Suprapubic skin (tissue), 4 donors: ENCODE results near the gene RAB44. TPM values are rescaled to one million over a fixed set of nuclear protein-coding genes. Genes with fewer than 3 reads are reported as not detected.

Experiments used
- DNase-seq, 2 donors: peaks; one replicate each; pipeline ENCODE4 v3.0.0-alpha.2; 2019; ENCODE audit warnings: low spot score in 2 of 2
- H3K27ac ChIP-seq: fragments of 200-600 bp; sonication (generic); one replicate; pipeline ENCODE4 v1.5.1; 2019
- H3K27me3 ChIP-seq: fragments of 200-600 bp; sonication (generic); one replicate; pipeline ENCODE4 v1.5.1; 2019
- H3K36me3 ChIP-seq: fragments of 200-600 bp; sonication (generic); one replicate; pipeline ENCODE4 v1.5.1; 2019
- H3K4me1 ChIP-seq: fragments of 200-600 bp; sonication (generic); one replicate; pipeline ENCODE4 v1.5.1; 2019
- H3K4me3 ChIP-seq: fragments of 200-600 bp; sonication (generic); one replicate; pipeline ENCODE4 v1.5.1; 2019; ENCODE audit warnings: mild to moderate bottlenecking
- H3K9me3 ChIP-seq: fragments of 200-600 bp; sonication (generic); one replicate; pipeline ENCODE4 v1.5.1; 2019
- CTCF ChIP-seq, 2 donors: fragments of 200-600 bp in 1 of 2; fragments of 450-650 bp in 1 of 2; sonication (generic) in 1 of 2; IDR thresholded peaks; one replicate each; pipeline ENCODE4 v1.5.1; 2016 to 2019; ENCODE audit warnings: antibody characterized with exemption in 2 of 2, mild to moderate bottlenecking in 1 of 2, moderate library complexity in 1 of 2
- EP300 ChIP-seq: sonication (generic); formaldehyde crosslinking; IDR thresholded peaks from one replicate; pipeline ENCODE4 v1.6.1; 2017; ENCODE audit warnings: antibody characterized with exemption
- POLR2A ChIP-seq, 2 donors: fragments of 450-650 bp; IDR thresholded peaks; one replicate each; pipeline ENCODE4 v1.6.1; 2017; ENCODE audit warnings: antibody characterized with exemption in 2 of 2, mild to moderate bottlenecking in 2 of 2, moderate library complexity in 2 of 2
- POLR2AphosphoS5 ChIP-seq, 3 donors: sonication (generic); formaldehyde crosslinking; IDR thresholded peaks; one replicate each; pipeline ENCODE4 v1.6.1; 2017; ENCODE audit warnings: antibody characterized with exemption in 3 of 3
- WGBS: methylation state at CpG from one replicate; pipeline ENCODE4 v1.1.5; 2018; 5-methylcytosine and 5-hydroxymethylcytosine counted together
- total RNA-seq, 4 donors: library from RNA; depleted of rRNA; stranded (reverse); fragments of >200 nt; gene quantifications; one replicate each; pipeline ENCODE4 v1.1.0, GENCODE V29; 2016

RAB44 gene
- total RNA-seq, 4 donors from 2014 or later: 0.16 to 1.1 (median 0.17) TPM; not detected in 1

GRCh38 chr6:36666287-36666686 is 31.3 kb upstream of the RAB44 start:
- DNase-seq: no peak
- TF ChIP-seq POLR2A (IDR thresholded peaks at IDR 0.05) (no peak), POLR2AphosphoS5 (IDR thresholded peaks at IDR 0.05) (no peak), CTCF (IDR thresholded peaks at IDR 0.05) (no peak), EP300 (no peak)
- no peak overlapping the region for H3K27ac ChIP-seq

DNA sequence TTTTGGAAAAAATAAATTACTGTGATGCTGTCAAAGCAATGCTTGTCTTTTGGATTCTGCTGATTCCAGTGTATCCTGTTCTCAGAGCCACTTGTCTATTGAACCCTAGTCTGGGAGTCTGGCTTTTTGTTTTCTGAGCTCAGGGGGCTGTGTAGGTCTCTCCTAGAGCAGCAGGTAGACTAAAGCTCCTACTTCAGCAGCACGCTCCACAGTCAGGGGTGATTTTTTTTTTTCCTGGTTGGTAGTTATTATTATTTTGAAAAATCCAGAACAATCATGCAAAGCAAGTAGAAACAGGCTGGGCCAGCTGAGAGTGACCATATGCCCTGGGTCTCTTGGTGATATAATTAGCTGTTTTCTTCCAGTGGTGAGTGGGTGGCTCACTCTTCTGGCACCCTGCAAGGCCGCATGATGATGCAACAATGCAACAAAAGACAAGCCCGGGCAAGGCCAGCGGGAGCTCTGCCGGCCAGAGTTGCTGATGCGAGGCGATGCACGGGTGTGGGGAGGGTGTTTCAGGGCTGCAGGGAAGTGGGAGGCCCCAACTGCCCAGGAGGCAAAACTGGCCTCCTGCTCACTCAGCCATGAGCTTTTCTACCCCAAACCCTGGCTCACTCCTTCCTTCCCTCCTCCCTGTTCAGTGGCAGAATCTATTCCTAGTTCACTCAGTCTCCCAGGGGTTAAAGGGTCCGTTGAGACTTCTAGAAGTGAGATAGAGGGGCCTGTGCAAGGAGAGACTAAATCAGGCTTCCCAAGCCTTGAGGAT is 30.6 kb upstream of the RAB44 start:
- DNase-seq: peak; percentile 81 to 86
- H3K27ac ChIP-seq: no peak overlapping the region
- peaks cover 32% of the 10 kb centered on the region for H3K4me1 ChIP-seq
- H3K4me3 ChIP-seq: no peak overlapping the region
- no peaks in the 10 kb centered on the region for H3K36me3 ChIP-seq
- TF ChIP-seq POLR2A (IDR thresholded peaks at IDR 0.05): no peak
- TF ChIP-seq EP300: no peak
- TF ChIP-seq CTCF (IDR thresholded peaks at IDR 0.05): no peak
- peak in 1 of 3 donors; percentile 66 for TF ChIP-seq POLR2AphosphoS5 (IDR thresholded peaks at IDR 0.05)
- no peaks in the 10 kb centered on the region for H3K27me3 ChIP-seq
- WGBS: 36% methylated on average over 9 of the region's 9 CpGs
- no peaks in the 10 kb centered on the region for H3K9me3 ChIP-seq

More at GRCh38 chr6:36666287-36666686, 31.3 kb upstream of the RAB44 start:
- H3K9me3 ChIP-seq: no peaks in the 10 kb centered on the region
- H3K4me1 ChIP-seq: peaks cover 39% of the 10 kb centered on the region
- no peaks in the 10 kb centered on the region for H3K27me3 ChIP-seq
- 79% methylated on average over 2 of the region's 2 CpGs for WGBS
- H3K4me3 ChIP-seq: no peak overlapping the region
- H3K36me3 ChIP-seq: no peaks in the 10 kb centered on the region

- Histone ChIP-seq H3K4me3 (no peak overlapping the region), H3K9me3 (no peaks in the 10 kb centered on the region)
Observed at GRCh38 chr6:36668591-36668990, 29.0 kb upstream of the RAB44 start.

GRCh38 chr6:36669002-36669401 is 28.6 kb upstream of the RAB44 start:
- Histone ChIP-seq H3K36me3 (no peaks in the 10 kb centered on the region), H3K27me3 (no peaks in the 10 kb centered on the region), H3K4me3 (no peak overlapping the region), H3K27ac (no peak overlapping the region), H3K9me3 (no peaks in the 10 kb centered on the region), H3K4me1 (peaks cover 17% of the 10 kb centered on the region)
- WGBS: 84% methylated on average over 6 of the region's 6 CpGs
- DNase-seq: no peak
- TF ChIP-seq EP300 (no peak), POLR2A (IDR thresholded peaks at IDR 0.05) (no peak), POLR2AphosphoS5 (IDR thresholded peaks at IDR 0.05) (no peak)

More at GRCh38 chr6:36668591-36668990, 29.0 kb upstream of the RAB44 start:
- DNase-seq: no peak
- H3K27me3 ChIP-seq: no peaks in the 10 kb centered on the region
- WGBS: 92% methylated on average over 7 of the region's 7 CpGs
- H3K27ac ChIP-seq: no peak overlapping the region
- TF ChIP-seq CTCF (IDR thresholded peaks at IDR 0.05): no peak
- no peaks in the 10 kb centered on the region for H3K36me3 ChIP-seq
- peaks cover 18% of the 10 kb centered on the region for H3K4me1 ChIP-seq

- no peak for DNase-seq
- no peaks in the 10 kb centered on the region for H3K36me3 ChIP-seq
- H3K27ac ChIP-seq: no peak overlapping the region
- no peak for TF ChIP-seq POLR2A (IDR thresholded peaks at IDR 0.05)
- TF ChIP-seq POLR2AphosphoS5 (IDR thresholded peaks at IDR 0.05): no peak
- TF ChIP-seq CTCF (IDR thresholded peaks at IDR 0.05): no peak
- TF ChIP-seq EP300: no peak
- peaks cover 17% of the 10 kb centered on the region for H3K4me1 ChIP-seq
- 90% methylated on average over 7 of the region's 7 CpGs for WGBS
- no peaks in the 10 kb centered on the region for H3K9me3 ChIP-seq
- no peak overlapping the region for H3K4me3 ChIP-seq
- H3K27me3 ChIP-seq: no peaks in the 10 kb centered on the region
Observed at GRCh38 chr6:36670271-36670670, 27.4 kb upstream of the RAB44 start.
